Measurements from ENCODE around the gene CSK. TPM values are rescaled to one million over a fixed set of nuclear protein-coding genes. Genes with fewer than 3 reads are reported as not detected.
A peak's percentile ranks its signal among the peaks of the same experiment; 100 is the strongest.

Gene CSK
- total RNA-seq, 1 experiment from 2014 or later = 82.6 TPM

GRCh38 chr15:74838746-74839525, 57.1 kb downstream of the CSK start:
- BruUV-seq (replicated peaks) = no TSS peak
- no peak overlapping the region for H3K4me3 Mint-ChIP-seq (ENCODE audit: low read depth, unreplicated experiment)
- no peak for DNase-seq
- H3K36me3 Mint-ChIP-seq (ENCODE audit: insufficient read depth, unreplicated experiment) = peaks cover 23% of the 10 kb centered on the region
- intact Hi-C loops (cut with micrococcal nuclease; ENCODE audit: unreplicated experiment) = no loop called here
- CTCF ChIA-PET = no interaction called here
- H3K9me3 Mint-ChIP-seq (ENCODE audit: low read depth, unreplicated experiment) = no peaks in the 10 kb centered on the region
- no peaks in the 10 kb centered on the region for H3K27me3 Mint-ChIP-seq (ENCODE audit: unreplicated experiment)
- no peak for TF ChIP-seq CTCF (IDR thresholded peaks at IDR 0.05; ENCODE audit: unreplicated experiment)
- peaks cover 8% of the 10 kb centered on the region for H3K4me1 Mint-ChIP-seq (ENCODE audit: low read depth, unreplicated experiment)
- H3K27ac Mint-ChIP-seq (ENCODE audit: unreplicated experiment) = no peak overlapping the region

- intact Hi-C loops (cut with micrococcal nuclease; ENCODE audit: unreplicated experiment) = no loop called here
- DNase-seq = no peak
- H3K4me1 Mint-ChIP-seq (ENCODE audit: low read depth, unreplicated experiment) = peaks cover 7% of the 10 kb centered on the region
These were observed 57.9 kb downstream of the CSK start for GRCh38 chr15:74839526-74840395.

GRCh38 chr15:74840851-74841775, 59.2 kb downstream of the CSK start:
- peaks cover 39% of the 10 kb centered on the region for H3K36me3 Mint-ChIP-seq (ENCODE audit: insufficient read depth, unreplicated experiment)
- H3K27me3 Mint-ChIP-seq (ENCODE audit: unreplicated experiment) = no peaks in the 10 kb centered on the region
- intact Hi-C loops (cut with micrococcal nuclease; ENCODE audit: unreplicated experiment) = no loop called here
- no peaks in the 10 kb centered on the region for H3K9me3 Mint-ChIP-seq (ENCODE audit: low read depth, unreplicated experiment)
- DNase-seq = no peak
- CTCF ChIA-PET = interaction anchor here (0.5 to 0.9 kb wide), 3 partner anchors 10 to 38 kb away, joined by 3 to 5 read pairs (median 4); no protein-coding TSS in a partner anchor
- no TSS peak for BruUV-seq (replicated peaks)
- no peak overlapping the region for H3K27ac Mint-ChIP-seq (ENCODE audit: unreplicated experiment)
- no peaks in the 10 kb centered on the region for H3K4me1 Mint-ChIP-seq (ENCODE audit: low read depth, unreplicated experiment)
- no peak for TF ChIP-seq CTCF (IDR thresholded peaks at IDR 0.05; ENCODE audit: unreplicated experiment)
- peak overlapping the region; percentile 80 for H3K4me3 Mint-ChIP-seq (ENCODE audit: low read depth, unreplicated experiment)

More at GRCh38 chr15:74839526-74840395, 57.9 kb downstream of the CSK start:
- Mint-ChIP-seq H3K36me3 (ENCODE audit: insufficient read depth, unreplicated experiment) (peaks cover 31% of the 10 kb centered on the region), H3K27me3 (ENCODE audit: unreplicated experiment) (no peaks in the 10 kb centered on the region), H3K27ac (ENCODE audit: unreplicated experiment) (no peak overlapping the region), H3K9me3 (ENCODE audit: low read depth, unreplicated experiment) (no peaks in the 10 kb centered on the region), H3K4me3 (ENCODE audit: low read depth, unreplicated experiment) (no peak overlapping the region)
- no TSS peak for BruUV-seq (replicated peaks)
- CTCF ChIA-PET = interaction anchor here (0.9 kb wide), 1 partner anchor 9 kb away, joined by 3 read pairs; no protein-coding TSS in a partner anchor
- no peak for TF ChIP-seq CTCF (IDR thresholded peaks at IDR 0.05; ENCODE audit: unreplicated experiment)

GRCh38 chr15:74841891-74842373, 60.1 kb downstream of the CSK start:
- Mint-ChIP-seq H3K36me3 (ENCODE audit: insufficient read depth, unreplicated experiment) (peaks cover 46% of the 10 kb centered on the region), H3K27me3 (ENCODE audit: unreplicated experiment) (no peaks in the 10 kb centered on the region), H3K9me3 (ENCODE audit: low read depth, unreplicated experiment) (no peaks in the 10 kb centered on the region), H3K4me3 (ENCODE audit: low read depth, unreplicated experiment) (peak overlapping the region; percentile 80), H3K4me1 (ENCODE audit: low read depth, unreplicated experiment) (no peaks in the 10 kb centered on the region), H3K27ac (ENCODE audit: unreplicated experiment) (peak overlapping the region; percentile 52)
- TSS peak; percentile 16 for BruUV-seq (replicated peaks)
- no peak for TF ChIP-seq CTCF (IDR thresholded peaks at IDR 0.05; ENCODE audit: unreplicated experiment)
- DNase-seq = no peak
- intact Hi-C loops (cut with micrococcal nuclease; ENCODE audit: unreplicated experiment) = no loop called here
- CTCF ChIA-PET = interaction anchor here (0.5 to 1.9 kb wide), 5 partner anchors 15 to 73 kb away, joined by 3 to 9 read pairs (median 4); no protein-coding TSS in a partner anchor

All from Calu3 (cell line).